IMR-90 (cell line): Measurements from ENCODE around the gene WIPI1. TPM values are rescaled to one million over a fixed set of nuclear protein-coding genes. Genes with fewer than 3 reads are reported as not detected.

Experiments
- ATAC-seq: fragments of 200-7000 bp; cut with Tn5 transposase; 2 replicates; pipeline ENCODE4 v1.9.1; 2020; ENCODE audit warnings: low read depth, mild to moderate bottlenecking, moderate library complexity
- BruUV-seq: library from RNA; stranded (reverse); fragments of 400-500 nt; replicated peaks from 2 replicates; lab custom pipeline; 2021; lab: Mats Ljungman, UMichigan
- CTCF ChIA-PET: fragments of 300-600 bp; formaldehyde crosslinking; extraction: SDS; loops from one replicate; lab custom pipeline; 2021; ENCODE audit warnings: antibody characterized with exemption; lab: Yijun Ruan, JAX
- POLR2A ChIA-PET: fragments of 300-600 bp; sonication (Branson Sonifier 250); formaldehyde crosslinking; loops from one replicate; lab custom pipeline; 2022; ENCODE audit warnings: antibody characterized with exemption; ENCODE audit not compliant: unreplicated experiment; lab: Charles Lee
- DNase-seq: peaks from one replicate; pipeline ENCODE4 v3.0.0; 2013
- H2AFZ ChIP-seq: replicated peaks from 2 replicates; pipeline ENCODE3; 2013; ENCODE audit warnings: low read length, mild to moderate bottlenecking; ENCODE audit not compliant: poor library complexity
- H2AK5ac ChIP-seq: 2 replicates; pipeline ENCODE4 v1.6.1; 2013; ENCODE audit warnings: low read depth, low read length, inconsistent platforms
- H2AK9ac ChIP-seq: replicated peaks from 2 replicates; pipeline ENCODE3; 2013; ENCODE audit warnings: mild to moderate bottlenecking, low read depth, low read length, moderate library complexity; ENCODE audit not compliant: poor library complexity
- H2BK120ac ChIP-seq: 2 replicates; pipeline ENCODE4 v1.6.1; 2013; ENCODE audit warnings: low read depth, low read length, inconsistent platforms
- H2BK15ac ChIP-seq: 3 replicates; pipeline ENCODE4 v1.6.1; 2013; ENCODE audit warnings: low read depth, low read length, inconsistent platforms
- H2BK20ac ChIP-seq: 2 replicates; pipeline ENCODE4 v1.6.1; 2013; ENCODE audit warnings: low read depth, mild to moderate bottlenecking, inconsistent platforms, low read length, moderate library complexity
- H2BK5ac ChIP-seq: 2 replicates; pipeline ENCODE4 v1.6.1; 2013; ENCODE audit warnings: mild to moderate bottlenecking, low read depth, low read length, inconsistent platforms; ENCODE audit not compliant: poor library complexity, severe bottlenecking
- H3K14ac ChIP-seq: replicated peaks from 2 replicates; pipeline ENCODE4 v1.6.1; 2013; ENCODE audit warnings: low read depth, low read length, inconsistent platforms
- H3K18ac ChIP-seq: 2 replicates; pipeline ENCODE4 v1.6.1; 2013; ENCODE audit warnings: low read depth, low read length, control low read depth
- H3K23ac ChIP-seq: 2 replicates; pipeline ENCODE4 v1.6.1; 2013; ENCODE audit warnings: low read depth, low read length, inconsistent platforms
- H3K27ac ChIP-seq: 2 replicates; pipeline ENCODE4 v1.5.1; 2013; ENCODE audit warnings: mild to moderate bottlenecking, control low read depth, low read length; ENCODE audit not compliant: insufficient read depth
- H3K27me3 ChIP-seq: 2 replicates; pipeline ENCODE4 v1.6.1; 2013; ENCODE audit warnings: low read length; ENCODE audit not compliant: control insufficient read depth, insufficient read depth
- H3K36me3 ChIP-seq: 2 replicates; pipeline ENCODE4 v1.6.1; 2013; ENCODE audit warnings: low read length, mixed read lengths; ENCODE audit not compliant: control insufficient read depth, insufficient read depth
- H3K4ac ChIP-seq: 2 replicates; pipeline ENCODE4 v1.6.1; 2013; ENCODE audit warnings: low read depth, low read length, inconsistent platforms
- H3K4me1 ChIP-seq: 2 replicates; pipeline ENCODE4 v1.6.1; 2013; ENCODE audit warnings: low read length, mixed read lengths; ENCODE audit not compliant: control insufficient read depth, insufficient read depth
- H3K4me2 ChIP-seq: 2 replicates; pipeline ENCODE4 v1.6.1; 2013; ENCODE audit warnings: low read depth, mild to moderate bottlenecking, control low read depth, low read length, moderate library complexity
- H3K4me3 ChIP-seq: 2 replicates; pipeline ENCODE4 v1.5.1; 2013; ENCODE audit warnings: low read depth, mild to moderate bottlenecking, control low read depth, low read length, moderate library complexity; ENCODE audit not compliant: insufficient read depth
- H3K56ac ChIP-seq: 2 replicates; pipeline ENCODE4 v1.6.1; 2013; ENCODE audit warnings: low read length, inconsistent platforms; ENCODE audit not compliant: insufficient read depth; ENCODE audit errors: extremely low read depth
- H3K79me1 ChIP-seq, 2 experiments: 2 replicates each; pipeline ENCODE4 v1.6.1; 2013; ENCODE audit warnings: low read length in 2 of 2, inconsistent platforms in 1 of 2, low read depth in 1 of 2
- H3K9ac ChIP-seq: 2 replicates; pipeline ENCODE4 v1.6.1; 2013; ENCODE audit warnings: low read depth, low read length, control low read depth
- H3K9me1 ChIP-seq: 2 replicates; pipeline ENCODE4 v1.6.1; 2013; ENCODE audit warnings: low read length, inconsistent platforms; ENCODE audit not compliant: insufficient read depth
- H3K9me3 ChIP-seq: 2 replicates; pipeline ENCODE4 v1.6.1; 2013; ENCODE audit warnings: low read length; ENCODE audit not compliant: control insufficient read depth, insufficient read depth
- H4K20me1 ChIP-seq: 2 replicates; pipeline ENCODE4 v1.6.1; 2013; ENCODE audit warnings: low read length, inconsistent platforms; ENCODE audit not compliant: insufficient read depth
- H4K5ac ChIP-seq: 2 replicates; pipeline ENCODE4 v1.6.1; 2013; ENCODE audit warnings: mild to moderate bottlenecking, low read depth, low read length, control low read depth
- H4K8ac ChIP-seq, 2 experiments: 2 replicates each; pipeline ENCODE4 v1.6.1; 2013; ENCODE audit warnings: low read depth in 2 of 2, low read length in 2 of 2, control low read depth in 1 of 2, inconsistent platforms in 1 of 2
- H4K91ac ChIP-seq: 2 replicates; pipeline ENCODE4 v1.6.1; 2013; ENCODE audit warnings: low read depth, low read length, inconsistent platforms; ENCODE audit not compliant: insufficient read depth
- BHLHE40 ChIP-seq: fragments of 150-350 bp; IDR thresholded peaks from 2 replicates; pipeline ENCODE4 v1.6.1; 2016; ENCODE audit warnings: mild to moderate bottlenecking, low read depth, low read length
- CEBPB ChIP-seq: IDR thresholded peaks from 2 replicates; pipeline ENCODE4 v1.6.1; 2012; ENCODE audit warnings: low read depth, low read length, improper control_type of control experiment
- CHD1 ChIP-seq: IDR thresholded peaks from 2 replicates; pipeline ENCODE4 v1.6.1; 2012; ENCODE audit warnings: low read depth, low read length, improper control_type of control experiment
- FOS ChIP-seq: fragments of 150-350 bp; IDR thresholded peaks from 2 replicates; pipeline ENCODE4 v1.6.1; 2016; ENCODE audit warnings: low read depth, low read length
- MAFK ChIP-seq: IDR thresholded peaks from 2 replicates; pipeline ENCODE4 v1.6.1; 2012; ENCODE audit warnings: low read depth, low read length, improper control_type of control experiment
- MAZ ChIP-seq: IDR thresholded peaks from 2 replicates; pipeline ENCODE4 v1.6.1; 2012; ENCODE audit warnings: low read depth, mild to moderate bottlenecking, low read length, improper control_type of control experiment, moderate library complexity, borderline replicate concordance
- MXI1 ChIP-seq: IDR thresholded peaks from 2 replicates; pipeline ENCODE4 v1.6.1; 2012; ENCODE audit warnings: low read depth, mild to moderate bottlenecking, low read length, moderate library complexity, borderline replicate concordance
- NFE2L2 ChIP-seq: fragments of 150-350 bp; IDR thresholded peaks from 2 replicates; pipeline ENCODE4 v1.6.1; 2016; ENCODE audit warnings: low read depth, mild to moderate bottlenecking, low read length
- RAD21 ChIP-seq: IDR thresholded peaks from 2 replicates; pipeline ENCODE4 v1.6.1; 2012; ENCODE audit warnings: low read length, improper control_type of control experiment
- RCOR1 ChIP-seq: IDR thresholded peaks from 2 replicates; pipeline ENCODE4 v1.6.1; 2012; ENCODE audit warnings: mild to moderate bottlenecking, low read length, improper control_type of control experiment; ENCODE audit not compliant: insufficient replicate concordance
- RFX5 ChIP-seq: IDR thresholded peaks from 2 replicates; pipeline ENCODE4 v1.8.0; 2012; ENCODE audit warnings: low read depth, mild to moderate bottlenecking, low read length, moderate library complexity
- SMC3 ChIP-seq: fragments of 150-350 bp; IDR thresholded peaks from 2 replicates; pipeline ENCODE4 v1.6.1; 2016; ENCODE audit warnings: low read depth, mild to moderate bottlenecking, antibody characterized with exemption, low read length, moderate library complexity
- WGBS, 2 experiments: methylation state at CpG; one replicate each; pipeline versions ENCODE4 v1.1.5 to v1.1.7; 2013; ENCODE audit warnings: missing lambda C conversion rate in 2 of 2; ENCODE audit not compliant: insufficient read length in 1 of 2; ENCODE audit errors: extremely low coverage in 2 of 2; 5-methylcytosine and 5-hydroxymethylcytosine counted together
- dilution Hi-C: fragments of 300-500 bp; cut with HindIII; formaldehyde crosslinking; loops from one replicate; pipeline ENCODE4 v1.14.3; 2018; ENCODE audit warnings: low sequenced_read_pairs; ENCODE audit not compliant: unreplicated experiment
- in situ Hi-C: fragments of 300-500 bp; cut with MboI; formaldehyde crosslinking; loops from 3 replicates; pipeline ENCODE4 v1.14.3; 2019; ENCODE audit warnings: low sequenced_read_pairs, inconsistent platforms, mixed read lengths
- intact Hi-C: fragments of 100-400 bp; cut with micrococcal nuclease; formaldehyde crosslinking; loops from 2 replicates; pipeline ENCODE4 v1.10.0; 2022
- polyA plus RNA-seq, 3 experiments: library from polyadenylated mRNA; depleted of rRNA; stranded (reverse); fragments of >200 nt; gene quantifications; 2 replicates each; pipeline ENCODE4 v1.2.3, GENCODE V29; 2012; ENCODE audit warnings: low replicate concordance in 1 of 3
- total RNA-seq: library from RNA; depleted of rRNA; stranded (reverse); fragments of >200 nt; gene quantifications from 2 replicates; pipeline ENCODE4 v1.2.3, GENCODE V29; 2012
- TF ChIP-seq, protein P1 (sequence below): conservative IDR thresholded peaks from 2 replicates; pipeline ENCODE4 v1.5.1; 2012; ENCODE audit warnings: mild to moderate bottlenecking, low read depth, low read length, improper control_type of control experiment
- TF ChIP-seq, protein P2 (sequence below): fragments of 150-350 bp; IDR thresholded peaks from 2 replicates; pipeline ENCODE4 v1.6.1; 2017; ENCODE audit warnings: mild to moderate bottlenecking, antibody characterized with exemption, low read length, low read depth

WIPI1 gene
- total and polyA plus RNA-seq, 2 of the 4 experiments (the other 2 are of a cell fraction), result 78.6 to 129 TPM

DNA sequence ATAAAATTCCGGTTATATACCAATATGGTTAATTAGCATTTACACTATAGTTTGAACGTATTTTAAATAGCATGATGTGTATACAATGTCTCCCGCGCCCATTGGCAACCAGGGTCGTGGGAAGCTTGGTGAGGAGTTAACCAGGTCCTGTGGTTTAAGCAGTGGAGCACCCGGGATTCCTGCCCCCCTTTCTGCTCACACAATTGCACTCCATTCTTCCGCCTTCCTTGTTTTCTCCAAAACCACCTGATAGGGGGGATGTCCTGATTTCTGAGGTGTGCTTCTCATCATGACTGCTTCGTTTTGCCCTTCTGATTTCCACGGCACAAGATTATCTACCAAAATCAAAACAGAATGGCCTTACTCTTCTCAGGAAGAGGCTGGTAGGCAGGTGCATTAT, 35.8 kb downstream of the WIPI1 start:
- no peak overlapping the region for H3K9ac ChIP-seq
- H3K36me3 ChIP-seq, result peaks cover 47% of the 10 kb centered on the region
- dilution Hi-C loops, result no loop called here
- H2AFZ ChIP-seq, result no peak overlapping the region
- no peak overlapping the region for H2BK15ac ChIP-seq
- H3K56ac ChIP-seq, result no peak overlapping the region
- no peak overlapping the region for H2AK5ac ChIP-seq
- H4K5ac ChIP-seq, result no peak overlapping the region
- no peak overlapping the region for H3K27ac ChIP-seq
- no peaks in the 10 kb centered on the region for H3K27me3 ChIP-seq
- BruUV-seq, result TSS peak; percentile 32
- no peak overlapping the region for H3K4me3 ChIP-seq
- no peaks in the 10 kb centered on the region for H3K4me1 ChIP-seq
- no peak overlapping the region for H2BK120ac ChIP-seq
- no peak for TF ChIP-seq RAD21
- TF ChIP-seq RCOR1, result no peak
- no peak for TF ChIP-seq CEBPB
- TF ChIP-seq, protein P1, sequence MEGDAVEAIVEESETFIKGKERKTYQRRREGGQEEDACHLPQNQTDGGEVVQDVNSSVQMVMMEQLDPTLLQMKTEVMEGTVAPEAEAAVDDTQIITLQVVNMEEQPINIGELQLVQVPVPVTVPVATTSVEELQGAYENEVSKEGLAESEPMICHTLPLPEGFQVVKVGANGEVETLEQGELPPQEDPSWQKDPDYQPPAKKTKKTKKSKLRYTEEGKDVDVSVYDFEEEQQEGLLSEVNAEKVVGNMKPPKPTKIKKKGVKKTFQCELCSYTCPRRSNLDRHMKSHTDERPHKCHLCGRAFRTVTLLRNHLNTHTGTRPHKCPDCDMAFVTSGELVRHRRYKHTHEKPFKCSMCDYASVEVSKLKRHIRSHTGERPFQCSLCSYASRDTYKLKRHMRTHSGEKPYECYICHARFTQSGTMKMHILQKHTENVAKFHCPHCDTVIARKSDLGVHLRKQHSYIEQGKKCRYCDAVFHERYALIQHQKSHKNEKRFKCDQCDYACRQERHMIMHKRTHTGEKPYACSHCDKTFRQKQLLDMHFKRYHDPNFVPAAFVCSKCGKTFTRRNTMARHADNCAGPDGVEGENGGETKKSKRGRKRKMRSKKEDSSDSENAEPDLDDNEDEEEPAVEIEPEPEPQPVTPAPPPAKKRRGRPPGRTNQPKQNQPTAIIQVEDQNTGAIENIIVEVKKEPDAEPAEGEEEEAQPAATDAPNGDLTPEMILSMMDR, result no peak
- TF ChIP-seq, protein P2, sequence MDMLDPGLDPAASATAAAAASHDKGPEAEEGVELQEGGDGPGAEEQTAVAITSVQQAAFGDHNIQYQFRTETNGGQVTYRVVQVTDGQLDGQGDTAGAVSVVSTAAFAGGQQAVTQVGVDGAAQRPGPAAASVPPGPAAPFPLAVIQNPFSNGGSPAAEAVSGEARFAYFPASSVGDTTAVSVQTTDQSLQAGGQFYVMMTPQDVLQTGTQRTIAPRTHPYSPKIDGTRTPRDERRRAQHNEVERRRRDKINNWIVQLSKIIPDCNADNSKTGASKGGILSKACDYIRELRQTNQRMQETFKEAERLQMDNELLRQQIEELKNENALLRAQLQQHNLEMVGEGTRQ, result no peak
- no peak for TF ChIP-seq SMC3
- TF ChIP-seq MAZ, result no peak
- TF ChIP-seq MXI1, result no peak
- TF ChIP-seq RFX5, result no peak
- TF ChIP-seq FOS, result no peak
- no peak for TF ChIP-seq BHLHE40
- TF ChIP-seq NFE2L2, result no peak
- no peak for TF ChIP-seq MAFK
- TF ChIP-seq CHD1, result no peak
- no peak overlapping the region; the same call in 1 of the 2 replicates for H3K23ac ChIP-seq
- no peak overlapping the region for H3K4me2 ChIP-seq
- no peak for ATAC-seq
- no peak overlapping the region for H3K14ac ChIP-seq
- no peaks in the 10 kb centered on the region for H3K79me1 ChIP-seq
- intact Hi-C loops, result no loop called here
- no peak overlapping the region for H4K8ac ChIP-seq
- ChIA-PET POLR2A (no interaction called here), CTCF (no interaction called here)
- no peak overlapping the region for H2BK5ac ChIP-seq
- H4K91ac ChIP-seq, result no peak overlapping the region
- H3K4ac ChIP-seq, result no peak overlapping the region
- H4K20me1 ChIP-seq, result no peaks in the 10 kb centered on the region
- H2AK9ac ChIP-seq, result no peak overlapping the region
- H3K9me1 ChIP-seq, result no peaks in the 10 kb centered on the region; the same call in 1 of the 2 replicates
- no peak overlapping the region for H2BK20ac ChIP-seq
- in situ Hi-C loops, result no loop called here
- H3K9me3 ChIP-seq, result peaks cover 4% of the 10 kb centered on the region; the same call in 1 of the 2 replicates
- WGBS, 2 experiments, result no CpG with 5 or more reads among the region's 9 CpGs
- no peak for DNase-seq
- no peak overlapping the region for H3K18ac ChIP-seq
